Right lobe of liver (tissue), 6 donors: Measurements from ENCODE around the gene UBE2K. TPM values are rescaled to one million over a fixed set of nuclear protein-coding genes. Genes with fewer than 3 reads are reported as not detected.
A peak's percentile ranks its signal among the peaks of the same experiment; 100 is the strongest.

Source experiments
- ATAC-seq, 4 donors: fragments of 200-7000 bp; cut with Tn5 transposase; one replicate each; pipeline ENCODE4 v1.9.1; 2020; ENCODE audit warnings: mild to moderate bottlenecking in 4 of 4, moderate library complexity in 4 of 4
- DNase-seq, 3 donors: peaks; one replicate each; pipeline ENCODE4 v3.0.0-alpha.2; 2020
- H3K27ac ChIP-seq, 3 donors: fragments of 200-600 bp; one replicate each; pipeline ENCODE4 v1.8.0; 2022
- H3K27me3 ChIP-seq, 2 donors: fragments of 200-600 bp; one replicate each; pipeline ENCODE4 v1.8.0; 2022
- H3K36me3 ChIP-seq, 4 donors: fragments of 200-600 bp; sonication (generic) in 1 of 4; one replicate each; pipeline versions ENCODE4 v1.5.1 to v1.8.0; 2017 to 2022; ENCODE audit warnings: control low read depth in 1 of 4
- H3K4me1 ChIP-seq, 4 donors: fragments of 200-600 bp; sonication (generic) in 1 of 4; one replicate each; pipeline versions ENCODE4 v1.5.1 to v1.8.0; 2017 to 2022; ENCODE audit warnings: control low read depth in 1 of 4
- H3K4me3 ChIP-seq, 3 donors: fragments of 200-600 bp; one replicate each; pipeline ENCODE4 v1.8.0; 2022
- H3K9me3 ChIP-seq, 4 donors: fragments of 200-600 bp; sonication (generic) in 1 of 4; one replicate each; pipeline versions ENCODE4 v1.5.1 to v1.8.0; 2017 to 2022; ENCODE audit warnings: control low read depth in 1 of 4
- CTCF ChIP-seq, 4 donors: fragments of 200-600 bp in 3 of 4; fragments of 450-650 bp in 1 of 4; IDR thresholded peaks; one replicate each; pipeline versions ENCODE4 v1.5.1 to v1.8.0; 2016 to 2022; ENCODE audit warnings: antibody characterized with exemption in 4 of 4, mild to moderate bottlenecking in 2 of 4
- POLR2A ChIP-seq: fragments of 450-650 bp; IDR thresholded peaks from one replicate; pipeline ENCODE4 v1.6.1; 2017; ENCODE audit warnings: antibody characterized with exemption, mild to moderate bottlenecking
- WGBS: methylation state at CpG from one replicate; pipeline ENCODE4 v1.1.6; 2018; ENCODE audit warnings: low coverage, low lambda C conversion rate; ENCODE audit not compliant: insufficient coverage; ENCODE audit errors: missing lambda C conversion rate; 5-methylcytosine and 5-hydroxymethylcytosine counted together
- intact Hi-C, 2 donors: fragments of 100-400 bp; cut with DNase I; formaldehyde crosslinking; loops; one replicate each; pipeline versions ENCODE4 v1.11.2 to v1.14.1; 2022
- total RNA-seq, 6 experiments: library from RNA; depleted of rRNA in 2 of 6; stranded (reverse); fragments of >200 nt in 2 of 6; fragmentation: NEBNext Ultra II Directional in 3 of 6; extraction: Animal tissue kit (Norgen Biotek cat#: 25700) in 3 of 6; gene quantifications; one replicate each; pipeline versions ENCODE4 v1.1.0 to v1.2.4, GENCODE V29; 2016 to 2023
- donor health status: DM: no; HTN: yes; CAD: no.
- donor health status: DM: no; HTN: no; CAD: no.
- donor health status: DM: no; HTN: no; CAD: no.
- donor health status: DM: no; HTN: yes; CAD: no.
- donor health status: DM: no; HTN: yes; CAD: no.

Gene UBE2K
- total RNA-seq, 6 experiments from 2014 or later, result 20.5 to 54.8 (median 44.0) TPM

GRCh38 chr4:39682138-39682537 is 15.8 kb upstream of the UBE2K start:
- no peaks in the 10 kb centered on the region for H3K27me3 ChIP-seq
- no peak overlapping the region for H3K4me3 ChIP-seq
- DNase-seq, result no peak
- no peaks in the 10 kb centered on the region for H3K9me3 ChIP-seq
- H3K4me1 ChIP-seq, result no peaks in the 10 kb centered on the region
- H3K36me3 ChIP-seq, result no peaks in the 10 kb centered on the region
- TF ChIP-seq POLR2A, result no peak
- TF ChIP-seq CTCF (IDR thresholded peaks at IDR 0.05), result no peak
- peak in 1 of 4 donors; percentile 28 for ATAC-seq
- intact Hi-C loops, result no loop called here
- 64% methylated on average over 2 of the region's 2 CpGs for WGBS
- H3K27ac ChIP-seq, result no peak overlapping the region

GRCh38 chr4:39685990-39686389 is 11.9 kb upstream of the UBE2K start:
- DNase-seq (no peak), ATAC-seq (no peak)
- H3K4me1 ChIP-seq, result no peaks in the 10 kb centered on the region
- no peaks in the 10 kb centered on the region for H3K27me3 ChIP-seq
- TF ChIP-seq CTCF (IDR thresholded peaks at IDR 0.05) (no peak), POLR2A (no peak)
- no peaks in the 10 kb centered on the region for H3K9me3 ChIP-seq
- intact Hi-C loops, result no loop called here
- no peak overlapping the region for H3K4me3 ChIP-seq
- H3K27ac ChIP-seq, result no peak overlapping the region
- H3K36me3 ChIP-seq, result no peaks in the 10 kb centered on the region
- 42% methylated on average over 1 of the region's 1 CpG for WGBS

GRCh38 chr4:39687014-39687413 is 10.9 kb upstream of the UBE2K start:
- no peak for DNase-seq
- H3K4me3 ChIP-seq, result no peak overlapping the region
- intact Hi-C loops, result no loop called here
- H3K27me3 ChIP-seq, result no peaks in the 10 kb centered on the region
- TF ChIP-seq POLR2A (no peak), CTCF (IDR thresholded peaks at IDR 0.05) (no peak)
- no peaks in the 10 kb centered on the region for H3K36me3 ChIP-seq
- H3K9me3 ChIP-seq, result no peaks in the 10 kb centered on the region
- H3K27ac ChIP-seq, result no peak overlapping the region
- peak in 1 of 4 donors; percentile 49 for ATAC-seq
- no peaks in the 10 kb centered on the region for H3K4me1 ChIP-seq

- ATAC-seq, result no peak
- H3K4me1 ChIP-seq, result no peaks in the 10 kb centered on the region
- intact Hi-C loops, result no loop called here
- TF ChIP-seq POLR2A, result no peak
- no peak for TF ChIP-seq CTCF (IDR thresholded peaks at IDR 0.05)
- H3K27me3 ChIP-seq, result no peaks in the 10 kb centered on the region
- WGBS, result 54% methylated on average over 7 of the region's 7 CpGs
- no peak overlapping the region for H3K4me3 ChIP-seq
- H3K27ac ChIP-seq, result no peak overlapping the region
- no peaks in the 10 kb centered on the region for H3K9me3 ChIP-seq
- no peaks in the 10 kb centered on the region for H3K36me3 ChIP-seq
- DNase-seq, result no peak
Observed at GRCh38 chr4:39689970-39690369, 8.0 kb upstream of the UBE2K start.

GRCh38 chr4:39698424-39699009 is 581 bp downstream of the UBE2K start:
- 0% methylated on average over 10 of the region's 21 CpGs for WGBS
- no peaks in the 10 kb centered on the region for H3K9me3 ChIP-seq
- ATAC-seq, result peak; percentile 35 to 50 (median 44)
- intact Hi-C loops, result no loop called here
- H3K36me3 ChIP-seq, result no peaks in the 10 kb centered on the region
- H3K27me3 ChIP-seq, result no peaks in the 10 kb centered on the region
- H3K4me3 ChIP-seq, result peak overlapping the region; percentile 75 to 96 (median 84)
- H3K4me1 ChIP-seq, result peaks cover 0 to 28% (median 2%) of the 10 kb centered on the region in 4 donors
- no peak for TF ChIP-seq CTCF (IDR thresholded peaks at IDR 0.05)
- no peak for TF ChIP-seq POLR2A
- DNase-seq, result peak; percentile 63 to 75 (median 68)
- H3K27ac ChIP-seq, result peak overlapping the region; percentile 87 to 90 (median 89)
